HG02588 (cell line): ENCODE results near the gene CENPM.

ENCODE experiments used
- ATAC-seq: cut with Tn5 transposase; IDR thresholded peaks from one replicate; pipeline ENCODE4 v1.9.1; 2021; ENCODE audit warnings: mild to moderate bottlenecking, moderate library complexity; ENCODE audit not compliant: unreplicated experiment

The CENPM gene, protein sequence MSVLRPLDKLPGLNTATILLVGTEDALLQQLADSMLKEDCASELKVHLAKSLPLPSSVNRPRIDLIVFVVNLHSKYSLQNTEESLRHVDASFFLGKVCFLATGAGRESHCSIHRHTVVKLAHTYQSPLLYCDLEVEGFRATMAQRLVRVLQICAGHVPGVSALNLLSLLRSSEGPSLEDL

DNA sequence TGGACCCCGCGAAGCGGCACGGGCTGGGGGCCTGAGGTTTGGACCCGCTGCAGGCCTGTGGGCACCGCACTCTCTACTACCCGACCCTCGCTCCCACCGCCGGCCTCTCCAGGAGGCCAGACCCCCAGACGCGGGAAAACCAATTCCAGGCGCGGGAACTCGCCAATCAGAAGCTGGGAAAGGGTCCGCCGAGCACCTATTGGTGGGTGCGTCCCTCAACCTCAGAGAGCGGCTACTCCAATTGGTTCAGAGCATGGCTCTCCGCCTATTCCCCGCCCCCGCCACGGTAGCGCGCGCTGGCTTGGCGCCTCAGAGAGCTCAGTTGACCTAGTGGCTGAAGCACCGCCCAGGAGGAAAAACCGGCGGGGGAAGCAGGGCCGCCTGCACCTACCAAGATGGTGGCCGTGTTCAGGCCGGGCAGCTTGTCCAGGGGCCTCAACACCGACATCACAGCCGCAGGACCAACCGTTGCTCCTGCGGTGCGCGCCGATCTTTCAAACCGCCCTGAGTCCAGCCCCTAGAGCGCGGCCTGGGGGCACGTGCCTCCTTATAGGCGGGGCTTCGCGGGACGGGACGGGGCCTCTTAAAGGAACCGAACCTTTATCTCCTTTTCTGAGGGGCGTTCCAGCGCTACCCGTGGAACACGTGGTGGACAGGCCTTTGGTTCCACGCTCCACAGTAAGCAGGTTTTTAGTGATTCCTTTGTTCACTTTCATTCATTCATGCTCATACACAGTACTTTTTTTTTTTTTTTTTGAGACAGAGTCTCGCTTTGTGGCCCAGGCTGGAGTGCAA lies at the start of gene CENPM:
Gene CENPM (minus strand): TSS at position 524 of the 795 bp plus-strand sequence. CDS start 76 bp downstream, at position 448.
- peak; percentile 80 for ATAC-seq

DNA sequence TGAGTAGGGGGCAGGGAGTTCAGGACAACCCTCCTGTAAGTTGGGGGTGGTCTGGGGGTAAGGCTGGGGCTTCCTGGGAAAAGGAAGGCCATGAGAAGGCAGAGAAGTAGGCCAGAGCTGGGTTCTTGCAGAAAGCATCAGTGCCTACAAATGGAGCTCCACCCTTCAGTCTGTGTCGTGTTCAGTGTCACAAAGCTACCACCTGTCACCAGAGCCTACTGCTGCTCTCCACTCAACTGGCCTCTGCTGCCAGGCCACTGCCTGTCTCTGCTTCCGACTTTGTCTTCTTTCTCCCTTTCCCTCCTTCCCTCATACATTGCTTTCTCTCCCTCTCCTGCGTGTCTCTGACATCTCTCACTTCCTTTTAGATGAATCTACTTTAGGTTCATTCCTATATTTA lies 48.3 kb upstream of the CENPM start:
- no peak for ATAC-seq

DNA sequence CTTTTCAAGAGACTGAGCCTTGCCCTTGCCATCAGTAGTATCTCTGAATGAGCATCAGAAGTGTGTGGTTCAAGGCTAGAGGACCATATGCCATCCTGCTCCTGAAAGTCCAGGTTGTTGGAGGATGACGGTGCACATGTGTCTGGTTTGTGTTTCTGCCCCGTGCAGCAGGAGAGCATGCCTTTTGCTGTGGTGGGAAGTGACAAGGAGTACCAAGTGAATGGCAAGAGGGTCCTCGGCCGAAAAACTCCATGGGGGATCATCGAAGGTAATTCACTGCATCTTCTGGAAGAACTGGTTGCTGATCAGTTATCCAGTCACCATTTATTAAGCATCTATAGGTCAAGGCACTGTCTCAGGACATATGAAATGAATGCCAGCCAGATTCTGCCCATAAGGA lies 45.5 kb upstream of the CENPM start:
- ATAC-seq, result no peak

DNA sequence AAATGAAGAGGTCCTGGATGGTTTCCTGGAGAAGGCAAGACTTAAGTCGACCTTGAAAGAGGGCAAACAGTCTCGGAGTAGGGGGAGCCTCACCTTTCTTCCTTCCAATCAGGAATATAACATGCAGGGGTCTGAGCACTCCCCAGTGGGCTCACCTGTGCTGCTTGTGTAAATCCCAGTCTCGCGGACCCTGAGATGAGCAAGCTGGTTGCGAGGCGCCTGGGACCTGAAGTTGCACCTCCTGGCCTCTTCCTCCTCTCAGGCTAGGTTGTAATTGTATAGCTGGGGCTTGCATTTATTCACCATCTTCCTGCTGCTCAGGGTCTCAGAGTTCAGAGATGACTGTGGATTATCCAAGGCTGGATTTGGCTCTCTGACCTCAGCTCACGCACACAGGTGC lies 44.2 kb upstream of the CENPM start:
- no peak for ATAC-seq

DNA sequence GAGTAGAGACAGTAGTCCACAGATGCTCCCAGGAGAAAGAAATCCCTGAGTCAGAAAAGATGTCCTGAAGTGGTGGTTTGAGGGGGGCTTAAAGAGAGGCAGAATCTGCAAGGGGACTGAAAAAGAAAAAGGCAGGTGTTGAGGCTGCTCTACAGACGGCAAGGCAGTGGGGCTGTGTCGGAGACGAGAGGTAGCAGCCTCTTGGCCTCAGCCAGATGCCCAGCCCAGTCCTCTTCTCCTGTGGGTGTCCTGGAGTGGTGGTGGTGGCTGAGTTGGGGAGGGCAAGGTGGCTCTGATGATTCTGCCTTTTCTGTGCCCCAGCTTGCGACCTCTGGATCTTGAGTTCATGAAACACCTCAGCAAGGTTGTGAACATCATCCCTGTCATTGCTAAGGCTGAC lies 42.3 kb upstream of the CENPM start:
- ATAC-seq, result no peak

DNA sequence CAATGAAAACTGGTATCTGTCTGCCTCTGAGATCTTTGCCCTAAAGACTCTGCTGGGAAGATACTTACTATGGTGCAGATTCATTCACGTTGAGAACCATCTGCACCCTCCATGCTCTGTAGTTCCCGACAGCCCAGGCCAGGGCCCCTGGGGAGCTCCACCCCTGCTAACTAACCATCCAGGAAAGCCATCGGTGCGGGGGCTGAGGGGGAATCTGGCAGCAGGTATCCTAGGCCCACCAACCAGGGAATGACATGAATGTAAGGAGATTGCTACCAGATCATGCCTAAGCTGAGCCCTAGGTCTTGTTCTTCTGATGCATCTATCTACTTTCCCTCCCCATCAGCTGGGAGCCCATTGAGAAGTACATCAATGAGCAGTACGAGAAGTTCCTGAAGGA lies 40.3 kb upstream of the CENPM start:
- ATAC-seq, result no peak

DNA sequence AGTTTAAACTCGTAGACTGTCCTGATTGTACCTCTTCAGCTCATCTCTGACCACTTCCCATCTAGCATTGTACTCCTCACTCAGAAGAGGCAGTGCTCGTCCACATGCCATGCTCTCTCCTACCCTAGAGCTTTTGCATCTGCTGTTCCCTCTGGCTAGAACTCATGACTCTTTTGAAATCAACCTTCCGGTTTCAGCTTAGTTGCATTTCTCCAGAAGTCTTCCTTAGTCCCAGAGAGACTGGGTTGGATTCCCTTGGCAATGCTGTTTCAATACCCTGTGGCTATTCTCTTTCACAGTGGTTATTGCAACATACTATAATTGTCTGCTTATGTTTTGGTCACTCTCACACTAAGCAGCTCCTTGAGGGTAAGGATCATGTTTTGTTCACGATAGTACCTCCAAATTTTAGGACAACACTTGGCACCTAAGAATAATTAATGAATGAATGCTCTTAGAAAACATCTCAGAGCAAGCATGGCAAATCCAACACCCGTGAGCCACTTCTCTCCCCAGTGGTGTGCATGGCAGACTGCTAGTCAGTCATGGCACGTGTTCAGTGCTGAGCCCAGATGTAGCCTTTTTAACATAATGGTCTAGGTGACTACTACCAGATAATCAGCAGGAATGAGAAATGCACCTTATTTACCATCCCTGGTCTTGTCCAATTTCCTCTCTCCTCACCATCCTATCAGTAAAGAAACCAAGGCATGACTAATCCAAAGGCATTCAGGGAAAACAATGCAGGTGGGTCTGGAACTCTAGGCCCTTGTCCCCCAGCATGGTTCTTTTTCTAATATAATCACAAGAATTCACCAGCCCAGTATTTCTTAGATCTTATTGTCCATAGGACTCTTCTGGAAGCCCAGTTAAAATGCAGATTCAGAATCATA lies 36.8 kb upstream of the CENPM start:
- ATAC-seq, result no peak

DNA sequence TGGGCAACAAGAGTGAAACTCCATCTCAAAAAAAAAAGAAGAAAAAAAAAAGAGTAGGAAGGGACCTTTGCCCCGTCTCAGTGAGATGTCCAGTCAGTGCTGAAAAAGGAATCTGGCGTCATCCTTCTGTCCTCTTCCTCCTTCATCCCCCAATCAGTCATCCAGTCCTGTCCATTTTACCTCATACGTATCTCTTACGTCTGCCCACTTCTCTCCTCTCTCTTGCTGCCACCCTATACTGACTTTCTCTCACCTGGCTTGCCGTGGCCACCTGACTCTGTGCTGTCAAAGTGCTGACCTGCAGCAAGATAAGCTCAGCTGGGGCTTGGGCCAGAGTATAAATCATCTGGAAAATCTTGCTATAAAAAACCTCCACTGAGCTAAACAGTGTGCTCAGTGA lies 35.9 kb upstream of the CENPM start:
- ATAC-seq, result no peak

DNA sequence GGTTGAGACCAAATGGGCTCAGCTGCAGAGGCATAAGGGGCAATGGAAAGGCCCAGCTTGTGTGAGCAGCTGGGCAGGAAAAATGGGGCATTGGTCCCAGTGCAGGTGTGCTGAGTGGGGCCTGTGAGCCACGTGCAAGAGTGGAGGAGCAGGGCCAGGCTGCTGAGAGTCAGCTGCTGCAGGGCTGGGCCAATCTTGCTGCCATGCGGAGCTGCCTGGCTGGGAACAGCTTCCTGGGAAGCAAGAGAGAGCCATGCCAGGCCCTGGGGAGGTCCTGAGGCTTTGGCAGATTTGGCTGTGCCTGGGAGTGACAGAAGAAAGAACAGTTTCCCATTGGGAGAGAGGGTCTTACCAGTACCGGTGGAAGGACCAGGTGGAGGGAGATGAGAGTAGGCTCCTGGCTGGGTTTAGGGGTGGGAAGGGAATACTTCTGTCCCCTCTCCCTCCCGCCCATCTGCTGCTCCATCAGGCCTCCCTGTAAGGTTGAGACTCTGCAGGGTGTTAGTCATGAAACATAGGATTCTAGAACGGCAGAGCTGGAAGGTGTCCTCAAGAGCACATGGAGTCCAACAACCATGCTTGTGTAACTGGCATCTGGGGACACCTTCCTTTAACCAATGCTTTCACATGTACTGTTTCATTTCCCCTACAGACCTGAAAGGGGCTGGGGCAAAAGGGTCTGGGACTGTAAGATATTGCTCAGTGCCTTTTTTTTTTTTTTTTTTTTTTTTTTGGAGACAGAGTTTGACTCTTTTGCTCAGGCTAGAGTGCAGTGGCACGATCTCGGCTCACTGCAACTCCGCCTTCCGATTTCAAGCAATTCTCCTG lies 32.7 kb upstream of the CENPM start:
- no peak for ATAC-seq

DNA sequence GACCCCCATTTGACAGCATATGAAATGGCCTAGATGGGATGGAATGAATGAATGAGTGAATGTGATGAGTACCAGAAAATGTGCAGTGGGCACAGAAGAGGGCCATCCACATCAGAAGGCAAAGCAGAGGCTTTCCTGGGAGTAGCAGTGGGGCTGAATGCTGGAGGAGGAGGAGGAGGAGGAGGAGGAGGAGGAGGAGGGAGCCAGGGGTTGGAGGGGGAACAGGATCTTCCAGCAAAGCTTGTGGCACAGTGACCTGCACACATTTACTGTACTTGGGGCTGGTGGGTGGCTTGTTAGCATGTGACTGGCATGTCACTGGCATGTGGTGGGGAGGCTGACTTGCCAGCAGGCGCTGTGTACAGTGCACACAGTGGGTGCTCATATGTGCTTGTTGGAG lies 31.8 kb upstream of the CENPM start:
- ATAC-seq, result no peak

DNA sequence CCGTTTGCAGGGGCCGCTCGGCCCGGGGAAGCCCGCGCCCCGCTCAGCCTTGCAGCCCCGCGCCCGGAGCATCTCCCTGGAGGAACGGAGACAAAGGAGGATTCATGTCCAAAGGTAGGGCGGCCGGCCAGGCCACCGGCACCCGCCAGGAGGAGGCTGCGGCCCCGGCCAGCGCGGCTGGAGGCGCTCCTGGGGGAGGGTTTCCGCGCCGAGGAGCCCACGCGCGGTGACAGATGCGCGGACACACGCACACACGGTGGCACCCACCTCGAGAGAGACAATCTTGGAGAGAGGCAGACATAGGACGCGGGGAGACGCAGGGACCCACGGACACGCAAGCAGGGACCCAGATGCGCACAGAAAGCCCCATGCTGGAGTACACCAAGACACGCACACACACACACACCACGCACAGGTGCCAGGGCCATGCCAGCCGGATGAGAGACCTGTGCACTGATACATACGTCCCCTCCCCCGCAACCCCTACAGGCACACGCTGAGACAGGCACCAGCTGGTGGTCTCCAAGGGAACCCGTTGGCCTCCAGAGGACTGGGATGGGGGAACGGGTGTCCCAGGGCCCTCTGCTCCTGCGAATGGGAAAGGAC lies 30.1 kb upstream of the CENPM start:
- no peak for ATAC-seq

DNA sequence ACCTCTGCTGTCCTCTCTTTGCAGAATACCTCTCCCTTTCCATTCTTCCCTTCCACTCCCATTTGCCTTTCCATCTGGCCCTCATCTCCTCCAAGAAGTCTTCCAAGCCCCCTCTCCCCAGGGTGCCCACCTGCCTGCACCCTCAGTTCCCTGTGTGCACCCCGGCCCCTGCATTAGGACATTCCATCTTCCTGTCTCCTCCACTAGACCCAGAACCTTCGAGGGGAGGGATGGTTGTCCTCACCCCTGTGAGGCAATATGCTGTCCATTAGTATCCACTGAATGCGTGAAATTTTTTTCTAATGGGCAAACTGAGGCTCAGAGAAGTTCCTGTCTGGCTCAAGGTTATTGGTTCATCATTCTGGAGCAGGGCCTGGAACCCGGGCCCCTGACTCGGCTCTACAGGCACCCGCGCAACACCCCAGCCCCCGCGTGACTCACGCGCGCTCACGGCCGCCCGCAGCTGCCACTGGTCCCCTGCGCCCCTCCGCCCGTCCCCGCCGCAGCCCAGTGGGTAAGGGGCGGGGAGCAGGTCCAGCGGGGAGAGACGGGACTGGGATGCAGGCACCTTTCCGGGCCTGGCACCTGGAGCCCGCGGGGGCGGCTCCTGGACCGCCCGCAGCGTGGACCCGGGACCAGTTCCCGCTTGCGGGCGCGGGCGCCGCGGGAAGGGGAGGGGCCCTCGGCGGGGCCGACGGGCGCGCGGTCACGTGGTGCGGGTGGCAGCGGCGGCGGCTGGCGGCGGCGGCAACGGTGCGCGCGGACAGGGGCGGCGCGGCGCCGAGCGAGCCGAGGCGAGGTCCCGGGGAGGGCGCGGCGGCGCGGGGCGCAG lies 29.3 kb upstream of the CENPM start:
- ATAC-seq, result no peak

DNA sequence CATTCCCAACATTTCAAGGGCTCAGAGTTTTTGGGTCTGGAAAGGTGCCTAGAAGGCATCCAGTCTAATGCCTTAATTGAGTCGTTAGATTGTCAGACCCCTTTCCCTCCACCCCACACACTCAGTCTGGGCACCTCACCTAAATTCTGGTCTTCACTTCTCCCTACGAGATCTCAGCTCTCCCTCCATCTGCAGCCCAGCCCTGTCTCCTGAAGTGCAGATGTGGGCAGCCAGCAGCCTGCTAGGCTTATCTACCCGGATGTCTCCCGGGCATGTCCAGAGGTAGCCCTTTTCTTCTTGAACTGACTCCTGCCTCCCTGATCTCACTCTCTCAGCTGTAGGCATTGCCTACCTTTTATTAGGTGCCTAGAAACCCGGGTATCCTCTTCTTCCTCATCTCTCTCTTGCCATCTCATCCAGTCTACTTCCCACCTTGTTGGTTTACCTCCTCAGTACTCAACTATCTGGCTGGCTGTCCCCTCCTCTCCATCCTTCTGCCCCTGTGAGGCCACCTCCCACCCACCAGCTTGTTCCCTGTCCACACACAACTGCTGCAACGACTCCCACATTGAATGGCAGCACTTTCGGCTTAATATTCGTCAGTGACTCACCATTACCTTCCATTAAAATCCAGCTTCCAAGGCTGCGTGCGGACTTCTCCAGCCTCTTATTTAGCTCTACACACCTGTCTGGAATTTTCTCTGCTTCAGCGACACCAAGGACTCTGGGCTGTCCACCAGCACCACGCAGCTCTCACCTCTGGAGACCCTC lies 28.5 kb upstream of the CENPM start:
- ATAC-seq, result no peak

DNA sequence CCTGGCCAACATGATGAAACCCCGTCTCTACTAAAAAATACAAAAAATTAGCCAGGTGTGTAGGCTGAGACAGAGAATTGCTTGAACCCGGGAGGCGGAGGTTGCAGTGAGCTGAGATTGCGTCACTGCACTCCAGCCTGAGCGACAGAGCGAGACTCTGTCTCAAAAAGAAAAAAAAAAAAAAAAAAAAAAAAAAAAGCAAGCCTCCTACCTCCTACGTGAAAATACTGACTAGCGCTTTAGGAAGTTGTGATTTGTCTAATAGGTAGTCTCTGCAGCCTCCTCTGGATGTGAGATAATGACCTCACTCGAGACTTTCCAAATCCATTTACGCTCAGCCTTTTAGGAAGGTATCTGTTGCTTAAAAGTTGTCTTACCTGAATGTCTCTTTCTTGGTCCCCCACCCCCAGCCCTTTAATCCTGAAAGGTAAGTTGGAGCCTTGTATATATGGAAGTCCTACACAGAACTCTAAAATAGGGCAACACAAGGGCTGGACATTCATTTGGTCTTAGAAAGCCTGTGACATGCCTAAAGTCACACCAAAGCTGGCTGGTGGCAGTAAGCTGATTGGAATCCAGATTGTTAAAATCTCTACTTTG lies 27.8 kb upstream of the CENPM start:
- no peak for ATAC-seq

DNA sequence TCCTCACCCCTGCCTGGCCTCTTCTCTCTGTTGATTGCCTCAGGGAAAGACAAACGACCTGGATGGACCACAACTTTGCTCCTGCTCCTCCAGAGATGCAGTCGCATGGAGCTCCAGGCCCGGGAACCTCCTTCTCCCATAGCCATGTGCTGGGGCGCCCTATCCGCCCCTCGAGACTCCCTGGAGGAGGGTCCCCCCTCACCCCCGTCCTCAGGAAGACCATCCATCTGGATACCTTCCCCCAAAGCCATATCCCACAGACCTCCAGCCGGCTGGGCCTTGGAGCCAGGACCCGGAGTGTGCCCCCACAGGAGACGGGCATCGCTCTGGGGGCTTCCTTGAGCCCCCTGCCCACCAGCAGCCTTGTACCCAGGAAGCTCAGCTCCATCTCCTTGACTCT lies 24.5 kb upstream of the CENPM start:
- ATAC-seq, result no peak

DNA sequence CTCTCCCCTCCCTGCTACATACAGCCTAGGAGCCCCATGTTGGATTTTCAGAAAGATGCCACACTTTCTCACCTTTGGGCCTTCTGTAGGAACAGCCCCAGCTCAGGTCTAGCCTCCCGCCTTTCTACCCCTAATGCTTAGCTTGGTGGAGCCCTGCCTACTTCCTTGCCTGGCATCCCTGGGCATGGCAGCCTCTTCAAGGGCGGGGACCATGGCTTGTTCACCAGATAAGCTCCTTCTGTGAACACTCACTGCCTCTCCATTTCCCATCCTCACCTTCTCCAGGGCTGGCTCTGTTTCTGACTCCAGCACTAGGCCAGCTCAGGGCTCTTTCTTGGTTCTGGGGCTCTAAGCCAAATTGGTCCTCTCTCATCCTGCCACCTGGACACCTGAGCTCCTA lies 23.6 kb upstream of the CENPM start:
- no peak for ATAC-seq

DNA sequence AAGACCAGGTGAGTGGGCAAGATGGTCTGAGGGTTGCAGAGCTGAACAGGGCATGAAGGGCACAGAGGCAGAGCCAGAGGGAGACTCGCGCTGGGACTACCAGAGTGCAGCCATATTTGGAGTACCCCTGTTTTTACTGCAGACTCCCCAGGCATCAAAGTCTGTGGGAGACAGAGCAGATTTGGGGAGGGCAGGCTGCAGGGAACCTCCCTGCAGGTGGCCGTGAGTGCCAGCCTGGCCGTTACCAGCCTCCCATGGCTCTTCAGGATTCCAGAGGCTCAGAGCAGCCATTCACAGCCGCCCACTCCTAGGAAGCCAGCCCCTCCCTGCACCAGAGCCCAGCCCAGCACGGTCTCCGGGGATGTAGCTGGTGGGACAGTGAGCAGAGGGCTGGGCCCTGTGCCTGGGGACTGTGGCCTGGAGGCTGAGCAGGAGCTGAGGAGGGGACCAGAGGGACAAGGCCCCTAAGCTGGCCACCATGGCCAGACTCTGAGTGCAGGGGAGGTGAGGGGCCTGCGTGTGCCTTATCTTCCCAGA lies 22.2 kb upstream of the CENPM start, which contains the start of gene SEPTIN3:
Gene SEPTIN3 (plus strand): TSS at position 334 of the 537 bp plus-strand sequence. CDS start 2,050 bp downstream, outside the sequence.
- ATAC-seq, result no peak

DNA sequence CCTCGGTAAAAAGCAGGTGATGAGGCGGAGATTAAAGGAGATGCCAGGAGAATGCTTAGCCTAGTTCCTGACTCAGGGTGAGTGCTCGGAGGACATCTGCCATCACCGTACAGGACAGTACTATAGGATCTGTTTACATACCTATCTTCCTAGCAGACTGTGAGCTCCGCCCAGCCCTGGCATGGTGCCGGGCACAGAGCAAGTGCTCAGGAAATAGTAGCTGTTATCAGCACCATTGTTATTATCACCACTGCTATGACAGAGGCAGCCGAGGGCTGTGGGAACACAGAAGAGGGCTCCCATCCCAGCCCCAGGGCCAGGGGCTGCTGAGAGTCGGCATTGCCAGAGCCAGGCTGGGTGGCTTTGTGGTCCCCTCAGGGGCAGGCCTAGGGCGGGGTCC lies 21.6 kb upstream of the CENPM start:
- no peak for ATAC-seq
